ENCODE results near the gene XAGE2.

The XAGE2 gene

GRCh38 chrX:52422884-52423283, 54.1 kb downstream of the XAGE2 start:
- in situ Hi-C loops (cut with MboI; ENCODE audit: low sequenced_read_pairs, unreplicated experiment): no loop called here
- no peak for DNase-seq (ENCODE audit: low spot score)
- TF ChIP-seq, protein P1, sequence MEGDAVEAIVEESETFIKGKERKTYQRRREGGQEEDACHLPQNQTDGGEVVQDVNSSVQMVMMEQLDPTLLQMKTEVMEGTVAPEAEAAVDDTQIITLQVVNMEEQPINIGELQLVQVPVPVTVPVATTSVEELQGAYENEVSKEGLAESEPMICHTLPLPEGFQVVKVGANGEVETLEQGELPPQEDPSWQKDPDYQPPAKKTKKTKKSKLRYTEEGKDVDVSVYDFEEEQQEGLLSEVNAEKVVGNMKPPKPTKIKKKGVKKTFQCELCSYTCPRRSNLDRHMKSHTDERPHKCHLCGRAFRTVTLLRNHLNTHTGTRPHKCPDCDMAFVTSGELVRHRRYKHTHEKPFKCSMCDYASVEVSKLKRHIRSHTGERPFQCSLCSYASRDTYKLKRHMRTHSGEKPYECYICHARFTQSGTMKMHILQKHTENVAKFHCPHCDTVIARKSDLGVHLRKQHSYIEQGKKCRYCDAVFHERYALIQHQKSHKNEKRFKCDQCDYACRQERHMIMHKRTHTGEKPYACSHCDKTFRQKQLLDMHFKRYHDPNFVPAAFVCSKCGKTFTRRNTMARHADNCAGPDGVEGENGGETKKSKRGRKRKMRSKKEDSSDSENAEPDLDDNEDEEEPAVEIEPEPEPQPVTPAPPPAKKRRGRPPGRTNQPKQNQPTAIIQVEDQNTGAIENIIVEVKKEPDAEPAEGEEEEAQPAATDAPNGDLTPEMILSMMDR (IDR thresholded peaks at IDR 0.05; ENCODE audit: borderline replicate concordance, control extremely low read depth, extremely low read depth, insufficient read depth, missing control alignments): no peak

DNA sequence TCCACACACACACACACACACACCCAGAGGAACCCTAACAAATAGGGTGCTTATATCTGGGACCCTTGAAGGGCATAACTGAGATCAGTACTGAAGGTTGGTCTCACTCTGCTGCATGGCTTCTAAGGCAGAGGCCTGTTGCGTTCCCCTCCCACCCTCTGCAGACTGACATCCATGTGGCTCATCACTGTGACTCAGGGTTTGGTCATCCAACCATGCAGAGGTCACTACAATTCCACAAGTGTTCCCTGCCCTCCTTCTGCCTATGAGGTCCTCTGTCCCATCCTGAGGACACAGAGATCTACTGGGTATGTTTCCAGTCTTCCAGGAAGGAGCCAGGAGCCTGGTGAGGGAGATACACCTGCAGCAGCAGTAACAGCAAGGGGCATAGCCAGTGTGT, 55.8 kb downstream of the XAGE2 start:
- TF ChIP-seq, protein P1 (IDR thresholded peaks at IDR 0.05; ENCODE audit: borderline replicate concordance, control extremely low read depth, extremely low read depth, insufficient read depth, missing control alignments): no peak
- no peak for DNase-seq (ENCODE audit: low spot score)
- in situ Hi-C loops (cut with MboI; ENCODE audit: low sequenced_read_pairs, unreplicated experiment): no loop called here
